CD14-positive monocyte (primary cell): Measurements from ENCODE around the gene ANKRD2. TPM values are rescaled to one million over a fixed set of nuclear protein-coding genes. Genes with fewer than 3 reads are reported as not detected.

Experiments
- DNase-seq, 3 donors: peaks; one replicate each; pipeline ENCODE4 v3.0.0-alpha.2; 2011 to 2022
- H2AFZ ChIP-seq: 2 replicates; pipeline ENCODE4 v1.6.0; 2012; ENCODE audit warnings: mild to moderate bottlenecking, low read depth, low read length, inconsistent platforms; ENCODE audit not compliant: insufficient read depth, poor library complexity, severe bottlenecking
- H3K27ac ChIP-seq, 2 donors: 1 replicate in 1 of 2; 2 replicates in 1 of 2; pipeline ENCODE4 v1.5.1; 2012 to 2013; ENCODE audit warnings: low read length in 2 of 2, control low read depth in 1 of 2, inconsistent platforms in 1 of 2, low read depth in 1 of 2, mild to moderate bottlenecking in 1 of 2
- H3K27me3 ChIP-seq, 2 donors: one replicate each; pipeline versions ENCODE4 v1.6.0 to v1.6.1; 2011 to 2013; ENCODE audit warnings: low read length in 2 of 2; ENCODE audit not compliant: control insufficient read depth in 2 of 2, insufficient read depth in 2 of 2
- H3K36me3 ChIP-seq, 2 donors: replicated peaks in 1 of 2; 1 replicate in 1 of 2; 2 replicates in 1 of 2; pipeline versions ENCODE4 v1.5.1 to v1.6.1; 2012 to 2013; ENCODE audit warnings: low read length in 2 of 2, control low read depth in 1 of 2, inconsistent platforms in 1 of 2, mild to moderate bottlenecking in 1 of 2; ENCODE audit not compliant: insufficient read depth in 2 of 2, control insufficient read depth in 1 of 2
- H3K4me1 ChIP-seq, 2 donors: 1 replicate in 1 of 2; 2 replicates in 1 of 2; pipeline versions ENCODE4 v1.5.1 to v1.6.1; 2012 to 2013; ENCODE audit warnings: low read length in 2 of 2, control low read depth in 1 of 2, inconsistent platforms in 1 of 2, mild to moderate bottlenecking in 1 of 2, moderate library complexity in 1 of 2; ENCODE audit not compliant: insufficient read depth in 2 of 2, control insufficient read depth in 1 of 2
- H3K4me2 ChIP-seq: replicated peaks from 2 replicates; pipeline ENCODE3; 2012; ENCODE audit warnings: low read length, moderate library complexity, mild to moderate bottlenecking; ENCODE audit not compliant: poor library complexity, severe bottlenecking; ENCODE audit errors: extremely low read depth
- H3K4me3 ChIP-seq, 3 experiments: fragments of 200-600 bp in 1 of 3; sonication (generic) in 1 of 3; replicated peaks in 1 of 3; 1 replicate in 2 of 3; 2 replicates in 1 of 3; pipeline ENCODE4 v1.5.1; 2011 to 2013; ENCODE audit warnings: low read length in 3 of 3, mild to moderate bottlenecking in 3 of 3, control low read depth in 2 of 3, low read depth in 2 of 3, inconsistent platforms in 1 of 3, moderate library complexity in 1 of 3
- H3K79me2 ChIP-seq: 2 replicates; pipeline ENCODE4 v1.6.0; 2012; ENCODE audit warnings: mild to moderate bottlenecking, control low read depth, inconsistent platforms, low read length, moderate library complexity; ENCODE audit not compliant: insufficient read depth
- H3K9ac ChIP-seq: 2 replicates; pipeline ENCODE4 v1.6.0; 2017; ENCODE audit warnings: low read length, mild to moderate bottlenecking; ENCODE audit not compliant: insufficient read depth, poor library complexity, severe bottlenecking
- H3K9me3 ChIP-seq, 2 donors: replicated peaks in 1 of 2; 1 replicate in 1 of 2; 2 replicates in 1 of 2; pipeline versions ENCODE4 v1.5.1 to v1.6.1; 2012 to 2013; ENCODE audit warnings: low read length in 2 of 2, control low read depth in 1 of 2; ENCODE audit not compliant: control insufficient read depth in 1 of 2, insufficient read depth in 1 of 2
- H4K20me1 ChIP-seq: 2 replicates; pipeline ENCODE4 v1.6.0; 2012; ENCODE audit warnings: mild to moderate bottlenecking, low read length, control low read depth, moderate library complexity; ENCODE audit not compliant: insufficient read depth
- H3K27ac Mint-ChIP-seq, 7 donors: one replicate each; pipeline ENCODE4 v1.8.0; 2020; ENCODE audit warnings: mild to moderate bottlenecking in 7 of 7, mixed read lengths in 7 of 7, moderate library complexity in 6 of 7, inconsistent platforms in 2 of 7
- H3K27me3 Mint-ChIP-seq, 3 donors: one replicate each; pipeline ENCODE4 v1.8.0; 2021 to 2022; ENCODE audit warnings: low read depth in 3 of 3, mild to moderate bottlenecking in 3 of 3, mixed read lengths in 3 of 3, moderate library complexity in 3 of 3, inconsistent platforms in 1 of 3
- H3K36me3 Mint-ChIP-seq, 2 donors: one replicate each; pipeline ENCODE4 v1.8.0; 2020; ENCODE audit warnings: mixed read lengths in 2 of 2, inconsistent platforms in 1 of 2, mild to moderate bottlenecking in 1 of 2
- H3K4me1 Mint-ChIP-seq: one replicate; pipeline ENCODE4 v1.8.0; 2020; ENCODE audit warnings: mild to moderate bottlenecking, mixed read lengths
- H3K4me3 Mint-ChIP-seq, 2 donors: one replicate each; pipeline ENCODE4 v1.8.0; 2020; ENCODE audit warnings: mild to moderate bottlenecking in 2 of 2, mixed read lengths in 2 of 2, moderate library complexity in 1 of 2
- H3K9me3 Mint-ChIP-seq, 7 donors: one replicate each; pipeline ENCODE4 v1.8.0; 2020 to 2022; ENCODE audit warnings: mixed read lengths in 7 of 7, mild to moderate bottlenecking in 6 of 7, moderate library complexity in 6 of 7, inconsistent platforms in 2 of 7
- WGBS: methylation state at CpG from one replicate; pipeline ENCODE4 v1.1.5; 2013; ENCODE audit warnings: missing lambda C conversion rate; ENCODE audit not compliant: insufficient coverage; 5-methylcytosine and 5-hydroxymethylcytosine counted together
- intact Hi-C, 2 donors: fragments of 100-400 bp; cut with micrococcal nuclease; formaldehyde crosslinking; loops; one replicate each; pipeline versions ENCODE4 v1.15.0 to v1.15.1; 2023
- polyA plus RNA-seq, 3 donors: library from polyadenylated mRNA; depleted of rRNA in 1 of 3; unstranded in 2 of 3; stranded (reverse) in 1 of 3; fragments of 300-500 nt in 2 of 3; fragments of >200 nt in 1 of 3; fragmentation: Illumina TruSeq in 2 of 3; gene quantifications; 1 replicate in 2 of 3; 2 replicates in 1 of 3; pipeline ENCODE4 v1.2.3, GENCODE V29; 2012 to 2021
- TF ChIP-seq, protein P1 (sequence below): fragments of 200-600 bp; IDR thresholded peaks from one replicate; pipeline ENCODE4 v1.8.0; 2022; ENCODE audit warnings: antibody characterized with exemption, mild to moderate bottlenecking

The ANKRD2 gene
- polyA plus RNA-seq, 3 donors = not detected

- peaks cover 2 to 3% (median 3%) of the 10 kb centered on the region in 3 donors for H3K27me3 Mint-ChIP-seq
- no peaks in the 10 kb centered on the region for H3K36me3 ChIP-seq
- H3K4me3 ChIP-seq = no peak overlapping the region
- H3K4me2 ChIP-seq = no peak overlapping the region
- no peak overlapping the region for H3K27ac ChIP-seq
- H3K27ac Mint-ChIP-seq = peak overlapping the region in 1 of 7 donors; percentile 45
- 99% methylated on average over 9 of the region's 12 CpGs for WGBS
- H3K9ac ChIP-seq = no peak overlapping the region
- H4K20me1 ChIP-seq = no peaks in the 10 kb centered on the region
- no peaks in the 10 kb centered on the region for H3K9me3 ChIP-seq
- H3K4me1 Mint-ChIP-seq = no peaks in the 10 kb centered on the region
- intact Hi-C loops = no loop called here
- H2AFZ ChIP-seq = no peak overlapping the region
- TF ChIP-seq, protein P1, sequence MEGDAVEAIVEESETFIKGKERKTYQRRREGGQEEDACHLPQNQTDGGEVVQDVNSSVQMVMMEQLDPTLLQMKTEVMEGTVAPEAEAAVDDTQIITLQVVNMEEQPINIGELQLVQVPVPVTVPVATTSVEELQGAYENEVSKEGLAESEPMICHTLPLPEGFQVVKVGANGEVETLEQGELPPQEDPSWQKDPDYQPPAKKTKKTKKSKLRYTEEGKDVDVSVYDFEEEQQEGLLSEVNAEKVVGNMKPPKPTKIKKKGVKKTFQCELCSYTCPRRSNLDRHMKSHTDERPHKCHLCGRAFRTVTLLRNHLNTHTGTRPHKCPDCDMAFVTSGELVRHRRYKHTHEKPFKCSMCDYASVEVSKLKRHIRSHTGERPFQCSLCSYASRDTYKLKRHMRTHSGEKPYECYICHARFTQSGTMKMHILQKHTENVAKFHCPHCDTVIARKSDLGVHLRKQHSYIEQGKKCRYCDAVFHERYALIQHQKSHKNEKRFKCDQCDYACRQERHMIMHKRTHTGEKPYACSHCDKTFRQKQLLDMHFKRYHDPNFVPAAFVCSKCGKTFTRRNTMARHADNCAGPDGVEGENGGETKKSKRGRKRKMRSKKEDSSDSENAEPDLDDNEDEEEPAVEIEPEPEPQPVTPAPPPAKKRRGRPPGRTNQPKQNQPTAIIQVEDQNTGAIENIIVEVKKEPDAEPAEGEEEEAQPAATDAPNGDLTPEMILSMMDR = no peak
- H3K9me3 Mint-ChIP-seq = no peaks in the 10 kb centered on the region
- H3K79me2 ChIP-seq = no peaks in the 10 kb centered on the region
- no peaks in the 10 kb centered on the region for H3K27me3 ChIP-seq
- no peaks in the 10 kb centered on the region for H3K36me3 Mint-ChIP-seq
- H3K4me3 Mint-ChIP-seq = no peak overlapping the region
- no peak for DNase-seq
- H3K4me1 ChIP-seq = no peaks in the 10 kb centered on the region
Observed at GRCh38 chr10:97611473-97611872, 38.9 kb downstream of the ANKRD2 start.

DNA sequence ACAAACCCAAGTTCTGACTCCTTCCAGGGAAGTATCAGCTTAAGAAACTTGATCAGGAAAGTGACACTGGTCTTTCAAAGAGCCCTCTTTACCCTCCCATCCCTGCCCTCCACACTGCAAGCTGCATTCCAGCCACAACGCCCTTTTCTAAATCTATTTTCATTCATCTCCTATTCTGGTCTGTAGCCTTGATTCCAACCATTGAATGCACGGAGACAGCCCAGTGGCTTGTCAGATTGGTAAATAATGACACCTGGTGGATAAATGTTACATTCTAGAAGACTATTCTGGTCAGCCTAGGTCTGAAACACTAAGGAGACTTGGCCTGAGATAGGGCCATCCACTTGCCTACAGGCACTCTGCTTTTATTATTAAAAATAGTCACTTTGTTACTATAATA, 39.8 kb downstream of the ANKRD2 start:
- no peak for DNase-seq
- Histone ChIP-seq H3K4me3 (no peak overlapping the region), H4K20me1 (no peaks in the 10 kb centered on the region), H3K9ac (no peak overlapping the region), H3K79me2 (no peaks in the 10 kb centered on the region), H3K27me3 (no peaks in the 10 kb centered on the region), H3K36me3 (no peaks in the 10 kb centered on the region), H2AFZ (no peak overlapping the region), H3K4me2 (no peak overlapping the region), H3K9me3 (no peaks in the 10 kb centered on the region), H3K27ac (no peak overlapping the region), H3K4me1 (no peaks in the 10 kb centered on the region)
- peaks cover 0 to 2% (median 2%) of the 10 kb centered on the region in 3 donors for H3K27me3 Mint-ChIP-seq
- no peak overlapping the region for H3K4me3 Mint-ChIP-seq
- WGBS = 44% methylated on average over 1 of the region's 2 CpGs
- no peak overlapping the region for H3K27ac Mint-ChIP-seq
- TF ChIP-seq, protein P1 = peak; percentile 11
- no peaks in the 10 kb centered on the region for H3K36me3 Mint-ChIP-seq
- no peaks in the 10 kb centered on the region for H3K4me1 Mint-ChIP-seq
- no peaks in the 10 kb centered on the region for H3K9me3 Mint-ChIP-seq
- intact Hi-C loops = no loop called here
